Measurements from ENCODE around the gene C19orf47.

DNA sequence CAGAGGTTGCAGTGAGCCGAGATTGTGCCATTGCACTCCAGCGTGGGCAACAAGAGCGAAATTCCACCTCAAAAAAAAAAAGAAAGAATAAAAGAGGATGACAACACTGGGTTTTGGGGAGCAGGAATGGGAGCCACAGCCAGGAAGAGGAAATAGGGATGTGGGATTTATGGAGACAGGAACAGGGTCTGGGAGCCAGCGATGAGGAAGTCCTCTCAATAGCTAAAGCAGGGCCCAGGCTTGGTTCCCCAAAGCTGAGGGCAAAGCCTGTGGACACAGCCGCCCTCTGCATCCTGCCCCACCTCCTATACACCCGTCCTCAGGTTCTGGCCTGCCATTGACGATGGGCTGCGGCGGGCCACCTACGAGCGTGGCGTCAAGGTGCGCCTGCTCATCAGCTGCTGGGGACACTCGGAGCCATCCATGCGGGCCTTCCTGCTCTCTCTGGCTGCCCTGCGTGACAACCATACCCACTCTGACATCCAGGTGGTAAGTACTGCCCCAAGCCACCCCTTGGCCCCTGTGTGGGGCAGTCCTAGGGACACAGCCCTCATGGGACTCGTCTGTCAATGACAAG lies 28.2 kb upstream of the C19orf47 start:
- TF ChIP-seq POLR2A (IDR thresholded peaks at IDR 0.05), result no peak
- TF ChIP-seq, protein P1, sequence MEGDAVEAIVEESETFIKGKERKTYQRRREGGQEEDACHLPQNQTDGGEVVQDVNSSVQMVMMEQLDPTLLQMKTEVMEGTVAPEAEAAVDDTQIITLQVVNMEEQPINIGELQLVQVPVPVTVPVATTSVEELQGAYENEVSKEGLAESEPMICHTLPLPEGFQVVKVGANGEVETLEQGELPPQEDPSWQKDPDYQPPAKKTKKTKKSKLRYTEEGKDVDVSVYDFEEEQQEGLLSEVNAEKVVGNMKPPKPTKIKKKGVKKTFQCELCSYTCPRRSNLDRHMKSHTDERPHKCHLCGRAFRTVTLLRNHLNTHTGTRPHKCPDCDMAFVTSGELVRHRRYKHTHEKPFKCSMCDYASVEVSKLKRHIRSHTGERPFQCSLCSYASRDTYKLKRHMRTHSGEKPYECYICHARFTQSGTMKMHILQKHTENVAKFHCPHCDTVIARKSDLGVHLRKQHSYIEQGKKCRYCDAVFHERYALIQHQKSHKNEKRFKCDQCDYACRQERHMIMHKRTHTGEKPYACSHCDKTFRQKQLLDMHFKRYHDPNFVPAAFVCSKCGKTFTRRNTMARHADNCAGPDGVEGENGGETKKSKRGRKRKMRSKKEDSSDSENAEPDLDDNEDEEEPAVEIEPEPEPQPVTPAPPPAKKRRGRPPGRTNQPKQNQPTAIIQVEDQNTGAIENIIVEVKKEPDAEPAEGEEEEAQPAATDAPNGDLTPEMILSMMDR (IDR thresholded peaks at IDR 0.05 in 8 of 11, conservative IDR thresholded peaks at IDR 0.05 in 3 of 11), result no peak
